Measurements from ENCODE around the gene DYNC1I1.

- TF ChIP-seq FOXP4 (CRISPR knock-in tag; IDR thresholded peaks at IDR 0.05) = no peak
- TF ChIP-seq ZFX (CRISPR knock-in tag; IDR thresholded peaks at IDR 0.05; ENCODE audit: low read depth) = no peak
- no peak for TF ChIP-seq CTCF (CRISPR knock-in tag; IDR thresholded peaks at IDR 0.05)
- TF ChIP-seq HDAC6 (IDR thresholded peaks at IDR 0.05; ENCODE audit: low read depth, low read length) = no peak
- TF ChIP-seq CHD4 (IDR thresholded peaks at IDR 0.05; ENCODE audit: borderline replicate concordance, low read length) = no peak
- TF ChIP-seq TOPORS (CRISPR knock-in tag; IDR thresholded peaks at IDR 0.05) = no peak
- TF ChIP-seq BRF2 (CRISPR knock-in tag; IDR thresholded peaks at IDR 0.05) = no peak
- TF ChIP-seq POLR2AphosphoS2 (IDR thresholded peaks at IDR 0.05; ENCODE audit: low read depth, low read length) = no peak
- no peak for TF ChIP-seq NCOA1 (CRISPR knock-in tag; IDR thresholded peaks at IDR 0.05)
- no peak for TF ChIP-seq POLR2AphosphoS5 (IDR thresholded peaks at IDR 0.05; ENCODE audit: low read depth, low read length)
- no peak for TF ChIP-seq ZNF253 (CRISPR knock-in tag; IDR thresholded peaks at IDR 0.05; ENCODE audit: borderline replicate concordance)
Observed at GRCh38 chr7:95802270-95802669, 29.9 kb downstream of the DYNC1I1 start.

All from HepG2 (cell line).